ENCODE data around the gene CDC42BPA.

GRCh38 chr1:227311389-227312001 lies 6.8 kb downstream of the CDC42BPA start:
- no peak for TF ChIP-seq CTCF (IDR thresholded peaks at IDR 0.05)
- TF ChIP-seq ZFX (IDR thresholded peaks at IDR 0.05; ENCODE audit: borderline replicate concordance), result no peak

All from 22Rv1 (cell line).